GM12872 (cell line): ENCODE results near the gene ROPN1L.

Source experiments
- TF ChIP-seq, protein P1 (sequence below): IDR thresholded peaks from 3 replicates; pipeline ENCODE4 v1.5.1; 2011; ENCODE audit warnings: low read depth, mild to moderate bottlenecking, low read length, moderate library complexity; ENCODE audit not compliant: insufficient read depth

Gene ROPN1L

DNA sequence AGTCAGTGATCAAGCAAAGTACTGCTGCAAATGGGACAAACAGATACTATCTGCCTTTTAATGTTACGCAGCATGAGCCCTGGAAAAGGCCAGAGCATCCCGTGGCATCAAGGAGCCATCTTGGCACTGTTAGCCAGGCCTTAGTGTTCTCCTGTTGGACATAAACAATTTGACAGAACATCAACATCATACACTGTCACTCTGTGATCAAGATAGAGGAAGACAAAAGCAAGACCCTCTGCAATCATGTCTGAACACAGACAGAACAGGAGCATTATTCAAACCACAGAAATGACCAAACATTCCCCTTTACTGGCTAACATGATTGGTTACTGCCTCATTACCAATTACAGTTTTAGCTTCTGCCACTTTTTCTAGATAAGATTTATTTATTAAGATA lies 21.2 kb upstream of the ROPN1L start:
- TF ChIP-seq, protein P1, sequence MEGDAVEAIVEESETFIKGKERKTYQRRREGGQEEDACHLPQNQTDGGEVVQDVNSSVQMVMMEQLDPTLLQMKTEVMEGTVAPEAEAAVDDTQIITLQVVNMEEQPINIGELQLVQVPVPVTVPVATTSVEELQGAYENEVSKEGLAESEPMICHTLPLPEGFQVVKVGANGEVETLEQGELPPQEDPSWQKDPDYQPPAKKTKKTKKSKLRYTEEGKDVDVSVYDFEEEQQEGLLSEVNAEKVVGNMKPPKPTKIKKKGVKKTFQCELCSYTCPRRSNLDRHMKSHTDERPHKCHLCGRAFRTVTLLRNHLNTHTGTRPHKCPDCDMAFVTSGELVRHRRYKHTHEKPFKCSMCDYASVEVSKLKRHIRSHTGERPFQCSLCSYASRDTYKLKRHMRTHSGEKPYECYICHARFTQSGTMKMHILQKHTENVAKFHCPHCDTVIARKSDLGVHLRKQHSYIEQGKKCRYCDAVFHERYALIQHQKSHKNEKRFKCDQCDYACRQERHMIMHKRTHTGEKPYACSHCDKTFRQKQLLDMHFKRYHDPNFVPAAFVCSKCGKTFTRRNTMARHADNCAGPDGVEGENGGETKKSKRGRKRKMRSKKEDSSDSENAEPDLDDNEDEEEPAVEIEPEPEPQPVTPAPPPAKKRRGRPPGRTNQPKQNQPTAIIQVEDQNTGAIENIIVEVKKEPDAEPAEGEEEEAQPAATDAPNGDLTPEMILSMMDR = no peak

DNA sequence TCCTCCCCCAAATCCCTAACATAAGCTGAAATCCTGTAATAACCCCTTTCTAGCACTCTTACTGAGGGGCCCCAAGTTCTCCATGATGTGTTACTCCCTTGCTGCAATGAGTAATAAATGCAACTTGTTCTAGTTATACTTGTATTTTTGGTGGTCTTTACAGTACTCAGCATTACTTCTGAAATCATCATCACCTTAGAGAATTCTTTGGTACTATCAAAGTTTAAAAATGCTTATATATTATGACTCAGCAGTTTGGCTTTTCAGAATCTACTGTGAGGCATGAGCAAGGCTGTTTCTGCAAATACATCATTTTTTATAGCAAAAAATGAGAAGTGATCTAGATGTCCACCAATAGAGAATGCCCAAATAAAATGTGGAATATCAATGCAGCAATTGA lies 20.7 kb upstream of the ROPN1L start:
- TF ChIP-seq, protein P1 = no peak

GRCh38 chr5:10421896-10422691 lies 19.6 kb upstream of the ROPN1L start:
- TF ChIP-seq, protein P1 = no peak

DNA sequence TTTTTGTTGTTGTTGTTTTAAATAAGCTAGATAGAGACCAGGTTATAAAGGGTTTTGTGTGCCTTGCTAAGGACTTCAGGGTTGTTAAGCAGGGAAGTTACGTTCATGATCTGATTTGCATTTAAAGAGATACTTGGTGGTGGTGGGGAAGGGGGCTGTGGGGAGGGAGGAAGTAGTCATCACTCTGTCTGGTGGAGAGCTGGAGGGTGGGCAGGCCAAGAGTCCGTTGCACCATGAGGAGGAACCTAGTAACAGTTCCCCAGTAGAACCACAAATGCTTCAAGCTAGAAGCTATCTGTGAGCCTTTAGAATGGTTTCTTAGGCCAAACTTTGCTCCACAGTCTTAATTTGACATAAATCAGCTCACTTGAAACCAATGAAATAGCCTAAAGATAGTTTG lies 18.7 kb upstream of the ROPN1L start:
- TF ChIP-seq, protein P1 = no peak

- TF ChIP-seq, protein P1 = peak; percentile 56
Observed at GRCh38 chr5:10424124-10424731, 17.5 kb upstream of the ROPN1L start.

GRCh38 chr5:10427201-10427600 lies 14.5 kb upstream of the ROPN1L start:
- TF ChIP-seq, protein P1 = no peak

DNA sequence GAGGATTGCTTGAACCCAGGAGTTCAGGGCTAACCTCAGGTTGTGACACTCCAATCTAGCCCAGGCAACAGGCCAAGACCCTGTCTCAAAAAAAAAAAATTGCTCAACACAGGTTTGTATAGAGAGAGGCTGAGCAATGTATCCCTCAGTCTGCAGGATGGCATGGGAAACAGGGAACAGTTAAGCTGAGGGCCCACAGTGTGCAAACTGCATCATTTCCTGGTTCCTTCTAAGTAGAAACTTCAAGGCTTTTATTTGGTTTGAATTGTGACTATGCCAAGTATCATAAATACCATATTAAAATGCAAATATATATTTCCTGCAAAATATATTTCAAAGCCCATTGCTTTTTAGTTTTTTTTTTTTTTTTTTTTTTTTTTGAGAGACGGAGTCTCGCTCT lies 13.7 kb upstream of the ROPN1L start:
- TF ChIP-seq, protein P1 = no peak
